HG03469 (cell line): Measurements from ENCODE around the gene RTBDN.

Source experiments
- ATAC-seq: cut with Tn5 transposase; IDR thresholded peaks from one replicate; pipeline ENCODE4 v1.9.1; 2021; ENCODE audit warnings: mild to moderate bottlenecking, moderate library complexity, moderate number of reproducible peaks; ENCODE audit not compliant: unreplicated experiment

The RTBDN gene

DNA sequence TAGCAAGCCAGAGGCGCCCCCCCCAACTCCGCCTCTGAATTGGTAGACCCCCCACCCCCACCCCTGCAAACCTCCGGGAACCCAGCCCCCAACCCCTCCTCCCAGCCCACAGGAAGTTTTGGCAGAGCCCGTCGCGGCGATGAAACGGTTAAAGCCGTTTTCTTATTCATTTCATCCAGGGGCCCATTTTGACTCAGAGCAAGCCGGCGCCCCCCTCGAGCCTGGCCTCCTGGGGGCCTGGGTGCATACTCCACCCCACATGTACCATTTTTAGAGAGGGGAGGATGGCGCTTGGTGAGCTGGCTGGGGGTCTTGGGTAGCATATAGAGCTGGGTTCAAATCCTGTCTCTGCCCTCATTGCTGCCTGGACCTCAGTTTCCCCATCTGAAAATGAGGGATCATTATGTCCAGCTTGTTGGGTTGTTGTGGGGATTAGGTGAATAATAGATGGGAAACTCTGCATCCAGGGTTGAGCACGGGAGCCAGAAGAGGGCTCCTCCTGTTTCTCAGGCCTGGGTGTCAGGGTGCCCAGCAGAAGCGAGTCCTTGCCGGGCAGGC is 51.0 kb downstream of the RTBDN start:
- no peak for ATAC-seq

DNA sequence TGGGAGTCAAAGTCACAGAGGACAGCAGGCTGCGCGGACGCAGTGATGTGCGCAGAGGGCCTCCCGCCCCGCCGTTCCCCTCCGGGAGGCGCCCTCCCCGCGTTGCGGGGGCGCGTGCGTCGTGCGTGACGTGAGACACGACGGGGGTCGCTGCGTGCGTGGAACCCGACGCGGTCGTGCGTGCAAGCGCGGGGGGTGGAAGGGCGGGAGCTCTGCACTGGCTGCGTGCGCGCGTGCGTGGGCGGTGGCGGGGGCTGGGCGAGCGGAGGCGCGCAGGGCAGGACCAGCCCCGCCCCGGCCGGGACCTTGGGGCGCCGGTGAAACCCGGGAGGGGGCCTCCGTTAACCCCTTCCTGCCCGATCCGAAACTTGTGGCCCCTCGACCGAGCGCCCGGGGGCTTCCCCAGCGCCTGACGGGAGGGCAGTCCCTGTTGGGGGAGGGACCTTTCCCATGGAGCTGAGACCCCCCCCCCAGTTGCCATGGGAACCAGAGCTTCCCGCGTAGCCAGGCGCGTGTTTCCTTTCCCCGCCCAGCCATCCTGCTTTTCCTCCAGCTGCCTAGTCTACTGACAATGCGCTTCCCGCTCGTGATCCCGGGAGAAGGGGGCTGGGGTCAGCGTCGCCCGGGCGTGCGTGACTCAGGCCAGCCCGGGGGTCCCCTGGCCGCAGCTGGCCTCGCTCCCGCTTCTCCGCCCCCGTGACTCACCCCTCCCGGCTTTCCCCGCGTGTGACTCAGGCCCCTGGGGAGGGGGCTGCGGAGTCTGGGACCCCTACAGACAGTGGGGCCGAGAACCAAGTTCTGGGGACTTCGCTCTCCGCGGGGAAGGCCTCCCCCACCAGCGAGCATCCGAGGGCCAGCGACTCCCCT is 51.7 kb downstream of the RTBDN start:
- no peak for ATAC-seq

DNA sequence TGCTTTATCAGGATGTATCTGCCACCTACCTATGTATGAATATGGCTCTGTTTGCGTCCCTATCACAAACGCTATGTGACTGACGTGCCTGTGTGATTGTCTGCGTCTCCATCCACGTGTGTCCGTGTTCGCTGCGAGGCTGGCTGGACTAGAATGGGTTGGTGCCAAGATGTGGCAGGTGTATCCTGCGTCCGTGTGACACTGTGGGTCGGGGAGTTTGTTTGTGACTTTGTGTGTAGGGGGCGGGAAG is 52.3 kb downstream of the RTBDN start:
- ATAC-seq = no peak

DNA sequence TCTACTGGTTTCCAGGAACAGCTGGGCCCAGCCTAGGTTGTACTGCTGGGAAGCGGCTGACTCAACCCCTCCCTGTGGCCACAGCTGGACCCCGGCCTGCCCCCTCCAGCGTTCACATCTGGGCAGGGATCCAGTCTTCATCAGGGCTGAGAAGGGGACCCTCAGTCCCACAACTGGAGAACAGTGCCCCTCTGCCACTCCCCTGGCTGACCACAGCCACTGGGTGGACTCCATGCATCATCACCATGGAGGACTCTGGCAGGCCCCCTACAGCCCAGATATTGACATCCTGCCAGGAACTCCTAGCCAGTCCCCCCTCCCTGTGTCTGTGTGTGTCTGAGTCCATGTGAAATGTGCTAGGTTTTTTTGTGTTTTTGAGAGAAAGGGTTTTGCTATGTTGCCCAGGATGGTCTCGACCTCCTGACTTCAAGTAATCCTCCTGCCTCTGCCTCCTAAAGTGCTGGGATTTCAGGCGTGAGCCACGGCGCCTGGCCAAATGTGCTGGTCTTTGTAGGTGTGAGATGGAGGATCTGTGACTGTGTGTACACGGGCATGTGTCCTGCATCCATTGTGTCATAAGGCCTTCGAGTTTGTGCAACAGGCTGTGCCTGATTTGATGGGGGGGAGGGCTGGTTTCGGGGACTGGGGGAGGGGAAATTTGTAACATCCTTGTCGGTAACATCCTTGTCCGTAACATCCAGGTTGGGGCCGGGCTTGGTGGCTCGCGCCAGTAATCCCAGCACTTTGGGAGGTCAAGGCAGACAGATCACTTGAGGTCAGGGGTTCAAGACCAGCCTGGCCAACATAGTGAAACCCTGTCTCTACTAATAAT is 55.0 kb downstream of the RTBDN start:
- ATAC-seq = no peak

DNA sequence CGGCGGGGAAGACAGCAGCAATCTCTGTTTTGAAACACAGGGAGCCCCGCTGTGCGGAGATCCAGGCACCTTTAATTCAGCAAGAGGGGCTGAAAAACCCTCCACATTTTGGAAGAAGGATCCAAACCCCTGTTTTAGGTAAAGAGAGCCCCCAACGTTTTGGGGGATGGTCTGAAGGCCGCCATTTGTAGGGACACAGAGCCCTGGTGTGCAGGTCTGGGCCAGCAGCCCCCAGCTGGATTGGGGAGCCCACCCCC is 55.5 kb downstream of the RTBDN start:
- no peak for ATAC-seq

DNA sequence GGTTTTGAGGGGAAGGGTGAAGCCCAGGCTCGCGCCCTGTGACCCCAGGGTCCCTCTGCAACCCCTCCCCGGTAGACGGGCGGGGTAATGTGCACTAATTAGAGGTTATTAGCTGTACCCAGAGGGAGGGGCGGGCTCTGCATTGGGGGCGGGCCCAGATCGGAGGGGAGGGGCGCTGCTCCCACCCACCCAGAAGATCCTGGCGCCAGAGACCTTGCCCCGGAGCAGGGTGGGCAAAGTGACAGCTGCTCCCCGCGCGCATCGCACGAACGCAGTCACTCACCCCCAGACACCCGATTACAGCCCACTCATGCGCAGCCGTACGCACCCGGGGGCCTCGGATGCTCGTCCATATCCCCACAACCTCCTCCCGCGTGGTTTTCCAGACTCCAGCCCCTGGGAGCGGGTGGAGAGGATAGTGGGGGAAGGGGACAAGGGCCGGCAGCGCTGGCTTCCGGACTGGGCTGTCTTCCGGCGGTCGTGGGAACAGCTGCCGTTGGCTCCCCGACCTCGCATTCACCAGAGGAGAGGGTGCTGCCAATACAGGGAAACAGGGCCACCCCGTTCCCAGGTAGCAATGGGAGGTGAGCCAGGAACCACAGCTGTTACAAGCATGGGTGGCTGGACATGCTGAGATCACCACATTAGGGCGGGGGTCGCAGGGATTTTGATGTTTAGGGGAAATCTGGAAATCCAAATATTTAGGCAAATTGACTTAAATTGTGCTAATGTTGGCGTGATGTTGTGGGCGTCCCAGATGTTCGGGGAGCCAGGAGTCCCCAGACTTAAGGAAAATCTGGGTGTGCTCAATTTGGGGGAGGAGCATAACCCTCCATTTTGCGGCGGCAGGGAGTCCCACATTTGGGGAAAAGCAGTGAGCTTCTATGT is 56.1 kb downstream of the RTBDN start:
- no peak for ATAC-seq

DNA sequence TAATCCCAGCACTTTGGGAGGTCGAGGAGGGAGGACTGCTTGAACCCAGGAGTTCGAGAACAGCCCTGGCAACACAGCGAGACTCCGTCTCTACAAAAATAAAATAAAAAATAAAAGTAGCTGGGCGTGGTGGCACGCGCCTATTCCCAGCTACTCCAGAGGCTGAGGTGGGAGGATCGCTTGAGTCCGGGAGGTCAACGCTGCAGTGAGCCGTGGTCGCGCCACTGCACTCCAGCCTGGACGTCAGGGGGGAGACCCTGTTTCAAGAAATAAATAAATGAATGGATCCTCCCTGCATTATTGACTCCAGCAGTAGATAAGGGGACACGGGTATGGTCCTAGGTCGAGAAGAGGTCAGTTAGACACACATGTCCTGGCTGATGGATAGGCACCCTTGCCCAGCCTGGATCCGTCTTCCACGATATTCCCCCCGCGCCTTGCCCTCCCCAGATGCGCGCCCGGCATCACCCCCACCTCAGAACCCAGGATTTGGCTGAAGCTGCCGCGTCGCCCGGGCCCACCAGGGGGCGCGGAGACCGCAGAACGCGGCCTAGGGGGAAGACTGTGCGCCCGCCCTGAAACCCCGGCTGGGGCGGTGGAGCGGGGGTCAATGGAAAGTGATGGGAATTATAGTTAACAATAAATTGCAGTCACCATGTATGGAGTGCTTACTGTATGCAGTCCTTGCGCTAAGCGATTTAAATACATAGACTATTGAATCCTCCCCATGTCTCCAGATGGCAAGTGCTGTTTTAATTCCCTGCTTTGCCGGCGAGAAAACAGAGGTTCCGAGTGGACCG is 57.0 kb downstream of the RTBDN start:
- ATAC-seq = no peak
